ENCODE data around the gene DUSP2. TPM values are rescaled to one million over a fixed set of nuclear protein-coding genes. Genes with fewer than 3 reads are reported as not detected.

DUSP2 gene
- total RNA-seq, 2 experiments from 2014 or later = 522 to 539 TPM

- CTCF ChIA-PET = interaction anchor here (1.4 to 5.0 kb wide), 11 partner anchors 12 to 183 kb away, joined by 3 to 474 read pairs (median 19); partner anchors contain the start of genes ADRA2B, ASTL, DUSP2 and STARD7
- POLR2A ChIA-PET = interaction anchor here (4.1 to 4.2 kb wide), 2 partner anchors 32 to 38 kb away, joined by 46 to 61 read pairs; partner anchors contain the start of genes ASTL and DUSP2
- no peak for DNase-seq
- H3K36me3 Mint-ChIP-seq = no peaks in the 10 kb centered on the region
- H3K4me3 Mint-ChIP-seq = no peak overlapping the region
- no peak overlapping the region for H3K27ac Mint-ChIP-seq
- H3K9me3 Mint-ChIP-seq = no peaks in the 10 kb centered on the region
- intact Hi-C loops (cut with micrococcal nuclease) = no loop called here
- H3K27me3 Mint-ChIP-seq = peaks cover 2% of the 10 kb centered on the region
- peaks cover 19% of the 10 kb centered on the region for H3K4me1 Mint-ChIP-seq (ENCODE audit: low read depth)
These were observed 30.7 kb upstream of the DUSP2 start for GRCh38 chr2:96175951-96176350.

- peaks cover 19% of the 10 kb centered on the region for H3K4me1 Mint-ChIP-seq (ENCODE audit: low read depth)
- H3K36me3 Mint-ChIP-seq = no peaks in the 10 kb centered on the region
- H3K9me3 Mint-ChIP-seq = peaks cover 3% of the 10 kb centered on the region
- H3K27me3 Mint-ChIP-seq = peaks cover 2% of the 10 kb centered on the region
- intact Hi-C loops (cut with micrococcal nuclease) = loop anchor here (1.0 kb wide), 2 partner anchors 10 to 36 kb away; partner anchors contain the start of gene ASTL
- peak overlapping the region; percentile 48 for H3K4me3 Mint-ChIP-seq
- ChIA-PET CTCF (interaction anchor here (0.5 to 5.0 kb wide), 40 partner anchors 8 to 335 kb away, joined by 3 to 474 read pairs (median 6); partner anchors contain the start of genes ADRA2B, ANKRD36C, ASTL and DUSP2), POLR2A (interaction anchor here (0.7 to 4.2 kb wide), 11 partner anchors 11 to 83 kb away, joined by 3 to 61 read pairs (median 6); partner anchors contain the start of genes ADRA2B, ASTL, DUSP2 and STARD7)
- H3K27ac Mint-ChIP-seq = peak overlapping the region; percentile 87
- DNase-seq = peak; percentile 91
These were observed 29.3 kb upstream of the DUSP2 start for GRCh38 chr2:96174251-96175144.

GRCh38 chr2:96171831-96172230, 26.6 kb upstream of the DUSP2 start:
- intact Hi-C loops (cut with micrococcal nuclease) = no loop called here
- no peaks in the 10 kb centered on the region for H3K36me3 Mint-ChIP-seq
- H3K4me1 Mint-ChIP-seq (ENCODE audit: low read depth) = peaks cover 37% of the 10 kb centered on the region
- peaks cover 2% of the 10 kb centered on the region for H3K27me3 Mint-ChIP-seq
- peaks cover 8% of the 10 kb centered on the region for H3K9me3 Mint-ChIP-seq
- ChIA-PET CTCF (interaction anchor here (0.8 to 5.0 kb wide), 3 partner anchors 33 to 183 kb away, joined by 3 to 68 read pairs (median 13); partner anchors contain the start of genes ADRA2B and ASTL), POLR2A (no interaction called here)
- DNase-seq = no peak
- H3K27ac Mint-ChIP-seq = no peak overlapping the region
- no peak overlapping the region for H3K4me3 Mint-ChIP-seq

GRCh38 chr2:96170626-96171025, 25.4 kb upstream of the DUSP2 start:
- Mint-ChIP-seq H3K4me3 (no peak overlapping the region), H3K36me3 (no peaks in the 10 kb centered on the region), H3K9me3 (peaks cover 8% of the 10 kb centered on the region), H3K27me3 (peaks cover 2% of the 10 kb centered on the region), H3K27ac (no peak overlapping the region), H3K4me1 (ENCODE audit: low read depth) (peaks cover 41% of the 10 kb centered on the region)
- no peak for DNase-seq
- ChIA-PET POLR2A (interaction anchor here (1.0 kb wide), 1 partner anchor 28 kb away, joined by 5 read pairs; no protein-coding TSS in a partner anchor), CTCF (interaction anchor here (2.6 kb wide), 1 partner anchor 32 kb away, joined by 13 read pairs; the partner anchor contains the start of gene ASTL)
- intact Hi-C loops (cut with micrococcal nuclease) = no loop called here

GRCh38 chr2:96169868-96170507, 24.7 kb upstream of the DUSP2 start:
- CTCF ChIA-PET = interaction anchor here (2.6 kb wide), 1 partner anchor 31 kb away, joined by 13 read pairs; the partner anchor contains the start of gene ASTL
- peaks cover 44% of the 10 kb centered on the region for H3K4me1 Mint-ChIP-seq (ENCODE audit: low read depth)
- H3K9me3 Mint-ChIP-seq = peaks cover 8% of the 10 kb centered on the region
- H3K4me3 Mint-ChIP-seq = no peak overlapping the region
- H3K27ac Mint-ChIP-seq = no peak overlapping the region
- POLR2A ChIA-PET = interaction anchor here (1.0 kb wide), 1 partner anchor 27 kb away, joined by 5 read pairs; no protein-coding TSS in a partner anchor
- DNase-seq = no peak
- intact Hi-C loops (cut with micrococcal nuclease) = no loop called here
- H3K27me3 Mint-ChIP-seq = no peaks in the 10 kb centered on the region
- no peaks in the 10 kb centered on the region for H3K36me3 Mint-ChIP-seq

DNA sequence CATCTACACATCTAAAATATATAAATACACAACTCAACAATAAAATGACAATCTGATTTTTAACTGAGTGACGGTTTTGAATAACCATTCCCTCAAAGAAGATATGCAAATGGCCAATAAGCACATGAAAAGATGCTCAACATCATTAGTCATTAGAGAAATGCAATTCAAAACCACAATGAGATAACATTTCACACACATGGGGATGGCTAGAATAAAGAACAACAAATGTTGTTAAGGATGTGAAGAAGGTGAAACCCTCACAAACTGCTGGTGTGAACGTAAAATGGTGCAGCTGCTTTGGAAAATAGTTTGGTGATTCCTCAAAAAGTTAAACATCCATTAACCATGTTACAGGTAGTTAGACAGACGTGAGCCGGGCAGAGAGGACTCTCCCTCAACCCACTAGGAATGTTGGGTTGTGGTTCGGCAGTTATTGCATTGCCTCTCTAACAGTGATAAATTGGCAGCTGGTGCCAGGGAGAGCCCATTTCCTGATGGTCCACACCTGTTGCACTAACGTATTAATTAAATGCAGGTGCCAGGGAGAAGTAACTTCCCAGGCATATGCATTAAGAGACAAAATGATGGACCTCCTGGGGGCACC, 22.3 kb upstream of the DUSP2 start:
- ChIA-PET CTCF (interaction anchor here (1.7 kb wide), 1 partner anchor 29 kb away, joined by 8 read pairs; no protein-coding TSS in a partner anchor), POLR2A (interaction anchor here (1.6 kb wide), 1 partner anchor 10 kb away, joined by 3 read pairs; no protein-coding TSS in a partner anchor)
- peak overlapping the region; percentile 28 for H3K27ac Mint-ChIP-seq
- intact Hi-C loops (cut with micrococcal nuclease) = no loop called here
- DNase-seq = no peak
- no peak overlapping the region for H3K4me3 Mint-ChIP-seq
- no peaks in the 10 kb centered on the region for H3K36me3 Mint-ChIP-seq
- peaks cover 8% of the 10 kb centered on the region for H3K9me3 Mint-ChIP-seq
- H3K4me1 Mint-ChIP-seq (ENCODE audit: low read depth) = peaks cover 57% of the 10 kb centered on the region
- H3K27me3 Mint-ChIP-seq = no peaks in the 10 kb centered on the region

DNA sequence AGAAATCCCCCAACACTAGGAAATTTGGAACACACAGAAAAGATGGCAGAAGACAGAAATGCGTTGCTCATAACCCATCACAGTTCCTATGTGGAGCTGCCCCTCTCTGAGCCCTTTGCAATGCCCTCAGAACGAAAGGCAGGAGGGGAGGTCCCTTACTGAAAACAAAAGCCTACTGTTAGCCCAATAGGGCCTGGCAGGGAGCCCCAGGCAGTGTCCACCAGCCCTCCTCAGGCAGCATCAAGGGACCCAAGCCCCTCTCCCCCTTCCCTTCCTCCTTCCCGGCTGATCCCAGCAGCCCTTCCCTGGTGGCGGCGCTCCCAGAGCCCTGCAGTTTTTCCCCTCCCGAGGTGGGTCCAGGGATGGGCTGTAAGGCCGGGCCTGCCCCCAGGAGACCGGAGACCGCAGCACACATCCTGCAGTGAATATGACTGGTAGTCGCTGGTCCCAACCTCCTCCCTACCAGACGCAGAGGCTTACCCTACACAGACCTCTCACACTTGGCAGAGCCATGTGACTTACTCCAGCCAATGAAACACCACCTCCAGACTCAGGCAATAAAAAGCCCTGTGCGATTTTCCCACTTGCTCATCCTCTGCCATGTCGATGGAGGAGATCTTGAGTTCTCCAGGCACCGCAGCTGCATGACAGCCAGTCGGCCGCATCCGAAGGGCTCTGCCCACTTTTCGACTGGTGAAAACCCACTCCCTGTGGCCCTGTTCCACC, 19.4 kb upstream of the DUSP2 start:
- intact Hi-C loops (cut with micrococcal nuclease) = loop anchor here (1.0 to 5.0 kb wide), 6 partner anchors 8 to 178 kb away; no protein-coding TSS in a partner anchor
- POLR2A ChIA-PET = interaction anchor here (0.8 to 3.8 kb wide), 6 partner anchors 10 to 173 kb away, joined by 3 to 173 read pairs (median 10); partner anchors contain the start of genes ANKRD36C, ASTL, DUSP2 and STARD7
- Mint-ChIP-seq H3K27ac (peak overlapping the region; percentile 100), H3K9me3 (peaks cover 13% of the 10 kb centered on the region), H3K4me1 (ENCODE audit: low read depth) (peaks cover 72% of the 10 kb centered on the region), H3K36me3 (peaks cover 4% of the 10 kb centered on the region), H3K27me3 (no peaks in the 10 kb centered on the region), H3K4me3 (peak overlapping the region; percentile 87)
- CTCF ChIA-PET = interaction anchor here (1.1 to 5.2 kb wide), 7 partner anchors 10 to 172 kb away, joined by 3 to 39 read pairs (median 15); partner anchors contain the start of genes ASTL and DUSP2
- DNase-seq = peak; percentile 90

DNA sequence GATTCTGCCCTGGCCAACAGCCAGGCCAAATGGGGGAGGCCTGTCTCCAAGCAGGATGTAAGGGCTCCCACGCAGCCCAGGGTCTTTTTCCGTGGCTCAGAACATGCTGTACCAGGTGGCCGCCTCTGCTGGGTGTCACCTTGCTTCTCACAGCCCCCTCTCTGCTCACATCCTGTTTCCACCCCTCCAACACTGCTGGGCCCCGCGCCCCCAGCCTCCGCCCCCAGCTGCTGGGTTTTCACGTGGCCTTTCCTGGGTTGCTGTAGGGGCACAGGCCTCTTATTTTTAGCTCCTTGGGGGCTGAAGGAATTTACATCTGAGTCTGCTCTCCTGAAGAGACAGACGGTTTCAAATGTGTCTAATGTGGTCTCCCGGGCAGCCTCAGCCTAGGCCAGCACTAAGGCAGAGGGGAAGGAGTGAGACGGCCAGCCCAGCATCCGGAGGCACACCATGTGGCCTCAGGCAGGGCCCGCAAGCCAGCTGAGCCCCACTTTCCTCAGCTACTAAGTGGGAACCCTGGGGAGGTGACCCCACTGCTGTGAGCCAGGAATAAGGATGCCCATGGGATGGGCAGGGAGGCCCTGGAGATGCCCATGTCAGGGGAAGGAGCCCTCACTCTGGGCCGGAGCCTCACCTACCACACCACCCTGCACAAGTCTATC, 18.7 kb upstream of the DUSP2 start:
- POLR2A ChIA-PET = interaction anchor here (0.8 to 3.8 kb wide), 6 partner anchors 10 to 172 kb away, joined by 3 to 173 read pairs (median 10); partner anchors contain the start of genes ANKRD36C, ASTL, DUSP2 and STARD7
- H3K27me3 Mint-ChIP-seq = no peaks in the 10 kb centered on the region
- peaks cover 8% of the 10 kb centered on the region for H3K9me3 Mint-ChIP-seq
- CTCF ChIA-PET = interaction anchor here (1.1 to 5.2 kb wide), 7 partner anchors 11 to 171 kb away, joined by 3 to 39 read pairs (median 15); partner anchors contain the start of genes ASTL and DUSP2
- peak overlapping the region; percentile 87 for H3K4me3 Mint-ChIP-seq
- H3K4me1 Mint-ChIP-seq (ENCODE audit: low read depth) = peaks cover 75% of the 10 kb centered on the region
- intact Hi-C loops (cut with micrococcal nuclease) = loop anchor here (1.0 to 5.0 kb wide), 6 partner anchors 8 to 178 kb away; no protein-coding TSS in a partner anchor
- peak overlapping the region; percentile 100 for H3K27ac Mint-ChIP-seq
- DNase-seq = peak; percentile 93
- peaks cover 7% of the 10 kb centered on the region for H3K36me3 Mint-ChIP-seq

- Mint-ChIP-seq H3K9me3 (peaks cover 8% of the 10 kb centered on the region), H3K4me1 (ENCODE audit: low read depth) (peaks cover 78% of the 10 kb centered on the region), H3K36me3 (peaks cover 7% of the 10 kb centered on the region), H3K4me3 (peak overlapping the region; percentile 87), H3K27me3 (no peaks in the 10 kb centered on the region), H3K27ac (peak overlapping the region; percentile 100)
- intact Hi-C loops (cut with micrococcal nuclease) = loop anchor here (5.0 kb wide), 2 partner anchors 159 to 179 kb away; no protein-coding TSS in a partner anchor
- DNase-seq = no peak
- ChIA-PET CTCF (interaction anchor here (1.0 to 5.2 kb wide), 7 partner anchors 11 to 171 kb away, joined by 4 to 39 read pairs (median 15); partner anchors contain the start of genes ASTL and DUSP2), POLR2A (interaction anchor here (0.8 to 3.8 kb wide), 6 partner anchors 11 to 172 kb away, joined by 3 to 173 read pairs (median 10); partner anchors contain the start of genes ANKRD36C, ASTL, DUSP2 and STARD7)
These were observed 18.2 kb upstream of the DUSP2 start for GRCh38 chr2:96163415-96163767.

- intact Hi-C loops (cut with micrococcal nuclease) = loop anchor here (5.0 kb wide), 2 partner anchors 160 to 180 kb away; no protein-coding TSS in a partner anchor
- peaks cover 7% of the 10 kb centered on the region for H3K36me3 Mint-ChIP-seq
- peaks cover 8% of the 10 kb centered on the region for H3K9me3 Mint-ChIP-seq
- H3K27me3 Mint-ChIP-seq = no peaks in the 10 kb centered on the region
- H3K4me3 Mint-ChIP-seq = peak overlapping the region; percentile 14
- peaks cover 81% of the 10 kb centered on the region for H3K4me1 Mint-ChIP-seq (ENCODE audit: low read depth)
- peak overlapping the region; percentile 100 for H3K27ac Mint-ChIP-seq
- POLR2A ChIA-PET = interaction anchor here (3.6 to 3.8 kb wide), 2 partner anchors 15 to 23 kb away, joined by 27 to 173 read pairs; partner anchors contain the start of genes ASTL and DUSP2
- DNase-seq = peak; percentile 52
- CTCF ChIA-PET = interaction anchor here (0.8 to 5.2 kb wide), 5 partner anchors 13 to 169 kb away, joined by 3 to 39 read pairs (median 26); partner anchors contain the start of genes ASTL and DUSP2
These were observed 16.7 kb upstream of the DUSP2 start for GRCh38 chr2:96161898-96162297.

Measured in activated CD4-positive, alpha-beta memory T cell treated with anti-CD3 and anti-CD28 coated beads for 36 hours (primary cell).